ENCODE data around the gene RIT1.

RIT1 gene, protein sequence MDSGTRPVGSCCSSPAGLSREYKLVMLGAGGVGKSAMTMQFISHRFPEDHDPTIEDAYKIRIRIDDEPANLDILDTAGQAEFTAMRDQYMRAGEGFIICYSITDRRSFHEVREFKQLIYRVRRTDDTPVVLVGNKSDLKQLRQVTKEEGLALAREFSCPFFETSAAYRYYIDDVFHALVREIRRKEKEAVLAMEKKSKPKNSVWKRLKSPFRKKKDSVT

DNA sequence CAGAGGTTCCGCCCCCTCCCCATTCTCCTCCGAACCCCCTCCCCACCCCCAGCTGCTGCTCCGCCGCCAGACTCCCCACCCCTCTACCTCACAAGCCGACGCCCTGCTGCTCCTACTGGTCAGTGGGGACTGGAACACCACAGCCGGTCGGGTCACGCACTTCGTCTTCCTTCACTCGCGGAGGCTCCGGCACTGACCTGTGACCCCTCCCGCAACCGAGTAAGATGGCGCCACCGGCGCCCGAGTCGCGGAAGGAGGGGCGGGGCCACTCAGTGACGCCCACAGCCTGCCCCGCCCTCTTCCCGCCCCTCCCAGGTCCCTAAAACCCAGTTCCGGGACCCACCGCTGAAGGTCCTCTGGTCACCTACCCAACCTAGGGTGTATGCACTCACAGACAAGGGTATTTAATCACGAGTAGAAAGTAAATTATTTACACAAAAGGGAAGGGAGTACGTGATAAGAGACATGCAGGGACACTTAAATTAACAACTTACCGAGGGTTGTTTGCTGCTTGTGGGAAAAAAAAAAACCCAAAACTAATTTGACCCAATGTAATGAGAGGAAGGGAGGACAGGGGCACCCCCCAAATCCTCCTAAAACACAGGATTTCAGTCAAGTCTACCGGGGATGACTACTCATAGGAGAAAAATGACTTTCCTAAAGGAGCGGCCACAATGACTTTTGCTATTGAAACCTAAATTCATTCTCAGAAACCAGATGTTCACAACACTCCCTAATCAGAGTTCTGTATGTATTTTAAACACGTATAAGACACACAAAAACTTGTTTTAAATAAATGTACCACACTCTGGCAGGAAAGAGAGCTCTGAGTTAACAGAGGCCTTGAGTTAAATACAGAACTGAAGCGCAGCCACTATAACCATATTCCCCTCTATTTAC is at the start of gene RIT1:
TSS of gene RIT1 (minus strand) at position 194 of the 900 bp plus-strand sequence. CDS start 588 bp downstream, outside the sequence.
- peak in 13 of 14 donors; percentile 24 to 82 (median 64) for DNase-seq

DNA sequence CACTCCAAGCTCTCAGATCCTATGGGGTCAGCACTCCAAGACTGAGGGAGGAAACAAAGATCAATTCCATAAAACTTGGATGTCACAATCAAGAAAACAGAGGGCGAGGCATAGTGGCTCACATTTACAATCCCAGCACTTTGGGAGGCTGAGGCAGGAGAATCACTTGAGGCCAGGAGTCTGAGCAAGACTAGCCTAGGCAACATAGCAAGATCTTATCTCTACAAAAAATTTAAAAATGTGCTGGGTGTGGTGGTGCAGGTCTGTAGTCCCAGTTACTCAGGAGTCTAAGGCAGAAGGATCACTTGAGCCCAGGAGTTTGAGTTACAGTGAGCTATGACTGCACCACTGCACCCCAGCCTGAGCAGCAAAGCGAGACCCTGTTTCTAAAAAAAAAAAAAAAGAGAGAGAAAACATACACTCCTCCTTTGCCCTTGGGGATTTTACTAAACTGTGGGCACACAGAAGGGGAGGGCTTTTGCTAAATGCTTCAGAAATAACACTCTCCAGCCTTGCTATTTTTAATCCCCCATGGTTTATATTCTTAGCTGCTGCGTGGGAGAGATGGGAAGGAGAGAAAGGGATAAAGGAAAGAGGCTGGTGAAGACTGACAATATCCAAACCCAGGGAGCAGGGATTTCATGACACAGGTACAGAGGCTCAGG is 49.1 kb upstream of the RIT1 start:
- DNase-seq = no peak

GRCh38 chr1:155957411-155957915 is 46.3 kb upstream of the RIT1 start:
- no peak for DNase-seq

DNA sequence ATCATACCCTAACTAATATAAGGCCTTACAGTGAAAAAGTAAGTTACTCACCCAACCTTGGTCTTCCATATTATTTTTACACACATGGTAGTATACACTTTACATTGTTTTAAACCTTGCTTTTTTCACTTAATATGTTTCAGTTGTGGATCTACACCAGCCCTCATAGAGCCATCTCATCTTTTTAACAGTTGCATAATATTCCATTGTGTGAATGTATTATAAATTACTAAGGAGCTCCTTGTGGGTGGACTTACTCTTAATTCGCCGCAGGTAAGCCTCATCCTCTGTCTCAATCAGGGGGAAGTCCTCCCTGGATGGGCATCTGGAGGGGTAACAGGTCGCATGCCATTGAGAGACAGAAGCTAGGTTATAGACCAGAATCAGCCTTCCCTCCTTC is 43.5 kb upstream of the RIT1 start:
- no peak for DNase-seq

DNA sequence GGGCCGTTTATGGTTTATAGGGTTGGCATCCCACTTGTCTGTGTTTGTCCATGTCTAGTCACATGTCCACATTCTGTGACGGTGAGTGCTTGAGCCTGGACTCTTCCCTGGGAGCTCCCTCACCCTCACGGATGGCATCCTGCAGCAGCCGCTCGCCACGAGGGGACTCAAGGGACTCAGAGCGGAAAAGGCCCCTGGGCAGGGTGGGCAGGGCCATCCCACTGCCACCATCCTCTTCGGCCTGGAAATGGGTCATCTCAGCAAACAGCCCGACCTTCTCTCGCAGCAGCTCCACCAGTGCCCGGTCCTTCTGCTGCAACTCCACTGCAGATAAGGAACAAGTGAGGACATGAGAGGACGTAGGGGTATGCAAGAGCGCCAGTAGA is 41.3 kb upstream of the RIT1 start:
- DNase-seq = no peak

DNA sequence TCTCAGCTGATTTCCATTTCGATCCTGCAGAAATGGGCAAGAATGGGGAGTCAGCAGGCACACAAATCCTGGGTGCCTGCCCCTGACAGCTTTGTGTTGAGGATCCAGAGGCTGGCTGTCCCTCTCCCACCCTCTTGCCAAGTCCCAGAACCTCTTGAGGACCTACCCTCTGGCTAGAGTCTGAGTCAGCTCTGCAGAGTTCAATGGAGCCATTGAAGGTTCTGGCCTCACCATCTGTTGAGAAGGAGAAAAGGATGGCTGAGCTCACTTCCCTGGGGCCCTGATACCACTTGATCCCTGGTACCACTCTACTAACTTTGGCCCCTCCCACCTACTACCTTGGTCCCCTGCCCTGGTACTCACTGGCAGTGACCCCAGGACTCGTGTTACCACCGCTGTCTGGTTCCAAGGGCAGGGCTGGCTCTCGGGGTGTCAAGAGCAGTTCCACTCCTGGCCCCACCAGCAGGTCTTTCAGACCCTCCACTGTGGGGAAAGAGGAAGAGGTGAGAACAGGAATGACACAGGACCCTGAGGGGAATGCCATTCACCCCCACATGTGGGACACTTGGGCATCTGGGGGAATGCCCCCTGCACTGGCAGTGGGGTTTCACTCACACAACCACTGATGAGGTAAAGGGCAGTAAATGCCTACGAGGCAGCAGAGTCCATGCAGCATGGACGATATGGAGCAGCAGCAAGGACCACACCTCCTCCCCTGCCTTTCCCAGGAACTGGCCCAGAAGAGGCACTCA is 40.8 kb upstream of the RIT1 start:
- DNase-seq = no peak

DNA sequence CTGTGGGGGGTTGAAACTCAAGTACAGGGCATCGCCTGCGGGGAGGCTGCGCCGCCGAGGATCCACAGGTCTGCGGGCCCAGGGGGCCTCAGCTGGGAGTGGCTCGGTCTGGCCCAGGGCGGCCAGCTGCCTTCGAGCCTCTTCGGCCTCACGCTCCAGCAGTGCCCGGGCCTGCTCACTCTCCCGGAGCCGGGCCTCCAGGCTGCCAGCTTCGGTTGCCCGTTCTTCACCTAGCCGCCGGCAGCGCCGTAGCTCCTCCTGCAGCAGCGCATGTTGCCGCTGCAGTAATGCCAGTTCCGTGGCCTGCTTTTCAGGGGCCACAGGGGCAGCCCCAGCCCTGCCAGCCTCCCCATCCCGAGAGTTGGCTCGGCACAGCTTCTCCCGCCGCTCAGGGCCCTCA is 39.7 kb upstream of the RIT1 start:
- no peak for DNase-seq

GRCh38 chr1:155947741-155948140 is 36.6 kb upstream of the RIT1 start:
- DNase-seq = no peak

- DNase-seq = no peak
Observed at GRCh38 chr1:155947292-155947691, 36.1 kb upstream of the RIT1 start.

- DNase-seq = no peak
Observed at GRCh38 chr1:155946633-155947219, 35.6 kb upstream of the RIT1 start.

- DNase-seq = no peak
Observed at GRCh38 chr1:155944444-155944799, 33.3 kb upstream of the RIT1 start.

GRCh38 chr1:155942578-155943141 is 31.5 kb upstream of the RIT1 start:
- DNase-seq = no peak

DNA sequence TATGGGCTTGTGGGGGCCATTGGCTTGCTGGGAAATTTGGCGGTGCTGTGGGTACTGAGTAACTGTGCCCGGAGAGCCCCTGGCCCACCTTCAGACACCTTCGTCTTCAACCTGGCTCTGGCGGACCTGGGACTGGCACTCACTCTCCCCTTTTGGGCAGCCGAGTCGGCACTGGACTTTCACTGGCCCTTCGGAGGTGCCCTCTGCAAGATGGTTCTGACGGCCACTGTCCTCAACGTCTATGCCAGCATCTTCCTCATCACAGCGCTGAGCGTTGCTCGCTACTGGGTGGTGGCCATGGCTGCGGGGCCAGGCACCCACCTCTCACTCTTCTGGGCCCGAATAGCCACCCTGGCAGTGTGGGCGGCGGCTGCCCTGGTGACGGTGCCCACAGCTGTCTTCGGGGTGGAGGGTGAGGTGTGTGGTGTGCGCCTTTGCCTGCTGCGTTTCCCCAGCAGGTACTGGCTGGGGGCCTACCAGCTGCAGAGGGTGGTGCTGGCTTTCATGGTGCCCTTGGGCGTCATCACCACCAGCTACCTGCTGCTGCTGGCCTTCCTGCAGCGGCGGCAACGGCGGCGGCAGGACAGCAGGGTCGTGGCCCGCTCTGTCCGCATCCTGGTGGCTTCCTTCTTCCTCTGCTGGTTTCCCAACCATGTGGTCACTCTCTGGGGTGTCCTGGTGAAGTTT is 30.8 kb upstream of the RIT1 start:
- no peak for DNase-seq

DNA sequence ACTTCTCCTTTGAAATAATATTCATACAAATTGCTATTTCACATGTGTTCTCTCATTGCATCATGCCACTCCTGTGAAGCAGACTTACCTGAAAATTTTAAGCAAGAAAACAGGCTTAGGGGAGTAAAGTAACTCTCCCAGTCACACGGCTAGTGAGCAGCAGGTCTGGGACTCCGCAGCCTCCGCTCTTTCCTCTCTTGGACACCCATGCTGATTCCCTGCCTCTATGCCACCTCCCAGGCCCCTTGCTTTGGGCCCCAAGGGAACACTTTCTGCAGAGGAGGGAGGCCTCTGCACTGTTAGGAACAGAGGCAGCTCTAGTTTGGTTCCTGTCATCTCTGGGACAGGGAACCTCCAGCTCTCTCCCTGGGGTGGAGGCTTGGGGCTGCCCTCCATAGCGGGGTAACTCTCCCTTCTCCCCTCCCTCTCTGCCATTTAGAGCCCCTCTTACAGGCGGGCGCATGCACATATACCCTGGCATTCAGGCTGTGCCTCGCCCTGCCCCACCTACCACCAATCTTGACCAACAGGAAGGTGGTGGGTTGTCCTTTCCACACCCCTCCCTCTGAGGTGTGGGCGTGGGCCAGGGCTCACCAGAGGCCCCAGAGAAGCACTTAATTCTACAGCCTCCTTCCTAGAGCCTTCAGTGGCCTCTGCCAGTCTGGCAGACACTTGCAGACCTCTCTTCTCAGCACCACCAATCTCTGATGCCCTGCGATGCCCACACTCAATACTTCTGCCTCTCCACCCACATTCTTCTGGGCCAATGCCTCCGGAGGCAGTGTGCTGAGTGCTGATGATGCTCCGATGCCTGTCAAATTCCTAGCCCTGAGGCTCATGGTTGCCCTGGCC is 30.1 kb upstream of the RIT1 start, which contains the start of gene RXFP4:
TSS of gene RXFP4 (plus strand) at position 646 of the 852 bp plus-strand sequence. CDS start at position 718, 72 bp downstream.
- DNase-seq = no peak

DNA sequence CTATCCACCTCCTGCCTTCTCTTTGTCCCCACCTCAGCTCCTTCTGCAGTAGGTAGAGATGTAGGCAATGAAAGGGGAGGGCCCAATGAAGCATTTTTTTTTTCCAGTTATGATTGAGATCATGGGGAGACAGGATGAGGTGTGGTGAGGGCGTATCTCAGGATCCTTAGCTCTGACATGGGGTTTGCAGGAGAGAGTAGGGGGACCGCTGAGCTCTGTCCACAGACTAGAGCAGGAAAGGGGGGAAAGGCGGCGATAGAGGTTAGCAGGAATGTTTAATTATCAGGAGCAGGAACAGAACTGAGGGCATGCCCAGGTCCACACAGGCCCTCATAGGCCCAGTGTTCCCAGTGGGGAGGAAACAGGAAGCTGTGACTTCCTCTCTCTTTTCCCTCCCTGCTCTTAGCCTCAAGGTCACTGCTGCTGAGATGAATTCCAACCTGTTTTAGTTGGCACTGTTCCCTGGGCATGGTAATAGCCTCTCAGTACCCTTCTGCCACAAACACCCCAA is 29.4 kb upstream of the RIT1 start:
- DNase-seq = no peak

DNA sequence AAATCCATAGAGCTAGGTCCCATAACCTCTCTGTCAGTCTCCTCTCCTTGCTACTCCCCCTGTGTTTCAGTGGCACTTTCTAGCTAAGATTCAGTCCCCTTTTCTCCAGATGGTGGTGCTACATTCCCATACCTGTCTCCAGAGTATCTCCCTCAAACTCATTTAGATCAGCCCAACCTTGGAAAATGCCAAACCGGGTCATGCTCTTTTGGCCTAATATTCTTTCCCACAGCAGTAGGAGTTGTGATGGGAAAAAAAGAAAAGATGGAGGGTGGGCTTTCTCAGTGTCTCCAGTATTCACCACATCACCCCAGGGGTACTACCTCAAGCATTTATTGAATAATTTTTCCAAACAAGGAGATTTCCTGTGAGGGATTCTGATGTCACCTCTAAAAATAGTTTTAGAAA is 27.1 kb upstream of the RIT1 start:
- peak in 3 of 14 donors; percentile 10 to 72 (median 17) for DNase-seq

GRCh38 chr1:155934936-155935590 is 23.9 kb upstream of the RIT1 start:
- DNase-seq = no peak

GRCh38 chr1:155934097-155934935 is 23.2 kb upstream of the RIT1 start, which contains the start of gene KHDC4:
KHDC4 (minus strand) TSS chr1:155934413; CDS start chr1:155934373, 40 bp downstream.
- DNase-seq = peak; percentile 52 to 97 (median 94)

Data from C1 segment of cervical spinal cord (tissue), 14 donors.